ENCODE data around the gene HIBCH. TPM values are rescaled to one million over a fixed set of nuclear protein-coding genes. Genes with fewer than 3 reads are reported as not detected.
A peak's percentile ranks its signal among the peaks of the same experiment; 100 is the strongest.

Gene HIBCH
- total and polyA plus RNA-seq, 2 of the 13 experiments (the other 11 are each of a cell fraction or from before 2014, with no cell fraction given) = 18.8 to 49.5 TPM

- TF ChIP-seq ARID3A (IDR thresholded peaks at IDR 0.05; ENCODE audit: low read depth, low read length) (no peak), ZNF574 (CRISPR knock-in tag; IDR thresholded peaks at IDR 0.05) (peak; percentile 94), MZF1 (CRISPR knock-in tag; IDR thresholded peaks at IDR 0.05; ENCODE audit: borderline replicate concordance) (no peak), ZNF652 (CRISPR knock-in tag; IDR thresholded peaks at IDR 0.05; ENCODE audit: borderline replicate concordance, low read depth) (no peak), PREB (CRISPR knock-in tag; IDR thresholded peaks at IDR 0.05) (peak; percentile 43; the same call in 1 of the 2 replicates), CTCF (CRISPR knock-in tag; IDR thresholded peaks at IDR 0.05) (peak; percentile 95), TGIF2 (CRISPR knock-in tag; IDR thresholded peaks at IDR 0.05) (0 out of 2 replicates have a peak, but pooled peaks have one; percentile 57), CREBL2 (CRISPR knock-in tag; IDR thresholded peaks at IDR 0.05; ENCODE audit: borderline replicate concordance) (no peak), ZKSCAN5 (CRISPR knock-in tag; IDR thresholded peaks at IDR 0.05) (no peak), GTF2F1 (IDR thresholded peaks at IDR 0.05; ENCODE audit: low read length) (no peak), ZMAT3 (CRISPR knock-in tag; conservative IDR thresholded peaks at IDR 0.05) (peak; percentile 81; the same call in 1 of the 2 replicates), ZKSCAN8 (CRISPR knock-in tag; IDR thresholded peaks at IDR 0.05; ENCODE audit: borderline replicate concordance) (peak; percentile 61; the same call in 1 of the 2 replicates), ZNF280D (CRISPR knock-in tag; IDR thresholded peaks at IDR 0.05) (peak; percentile 87), KMT2B (CRISPR knock-in tag; IDR thresholded peaks at IDR 0.05) (peak; percentile 67; the same call in 1 of the 2 replicates), ZNF10 (CRISPR knock-in tag; IDR thresholded peaks at IDR 0.05; ENCODE audit: borderline replicate concordance, low read depth) (0 out of 2 replicates have a peak, but pooled peaks have one; percentile 53)
Observed at GRCh38 chr2:190180313-190181122, 139.1 kb downstream of the HIBCH start (continued).
